Measurements from ENCODE around the gene ECSCR. TPM values are rescaled to one million over a fixed set of nuclear protein-coding genes. Genes with fewer than 3 reads are reported as not detected.
"Not testable (repeated sequence)": the region's sequence is repeated elsewhere in the genome, so short reads cannot be mapped to it uniquely, and the experiment has no call there.

Gene ECSCR
- total and polyA plus RNA-seq, 5 experiments from 2014 or later: 0.36 TPM; not detected in 4

GRCh38 chr5:139415869-139416268 is 46.7 kb downstream of the ECSCR start:
- no peak for DNase-seq
- no peaks in the 10 kb centered on the region for H3K9me3 Mint-ChIP-seq
- H3K36me3 Mint-ChIP-seq: peaks cover 0 to 34% (median 20%) of the 10 kb centered on the region in 3 donors
- no peak for ATAC-seq
- POLR2A ChIA-PET: no interaction called here
- no peaks in the 10 kb centered on the region for H3K27me3 Mint-ChIP-seq
- no peak overlapping the region for H3K4me3 Mint-ChIP-seq
- H3K4me1 Mint-ChIP-seq: peaks cover 0 to 3% (median 2%) of the 10 kb centered on the region in 4 donors
- H3K27ac Mint-ChIP-seq: no peak overlapping the region

GRCh38 chr5:139415221-139415861 is 47.2 kb downstream of the ECSCR start:
- DNase-seq (no peak), ATAC-seq (no peak)
- no peak overlapping the region for H3K27ac Mint-ChIP-seq
- peaks cover 0 to 3% (median 2%) of the 10 kb centered on the region in 4 donors for H3K4me1 Mint-ChIP-seq
- POLR2A ChIA-PET: no interaction called here
- peaks cover 0 to 28% (median 20%) of the 10 kb centered on the region in 3 donors for H3K36me3 Mint-ChIP-seq
- H3K27me3 Mint-ChIP-seq: no peaks in the 10 kb centered on the region
- H3K4me3 Mint-ChIP-seq: no peak overlapping the region
- no peaks in the 10 kb centered on the region for H3K9me3 Mint-ChIP-seq

- no peaks in the 10 kb centered on the region for H3K27me3 Mint-ChIP-seq
- ATAC-seq (peak in 1 of 2 donors; percentile 33), DNase-seq (peak in 1 of 10 donors; percentile 16)
- peak overlapping the region in 1 of 10 donors; percentile 62 for H3K27ac Mint-ChIP-seq
- peaks cover 0 to 22% (median 16%) of the 10 kb centered on the region in 3 donors for H3K36me3 Mint-ChIP-seq
- H3K4me3 Mint-ChIP-seq: no peak overlapping the region
- POLR2A ChIA-PET: interaction anchor here (1.0 kb wide), 1 partner anchor 223 kb away, joined by 3 read pairs; no protein-coding TSS in a partner anchor
- peaks cover 0 to 3% (median 2%) of the 10 kb centered on the region in 4 donors for H3K4me1 Mint-ChIP-seq
- no peaks in the 10 kb centered on the region for H3K9me3 Mint-ChIP-seq
Observed at GRCh38 chr5:139414581-139415130, 47.9 kb downstream of the ECSCR start.

GRCh38 chr5:139413963-139414362 is 48.6 kb downstream of the ECSCR start:
- POLR2A ChIA-PET: interaction anchor here (1.0 kb wide), 1 partner anchor 224 kb away, joined by 3 read pairs; no protein-coding TSS in a partner anchor
- H3K4me3 Mint-ChIP-seq: no peak overlapping the region
- ATAC-seq (no peak), DNase-seq (no peak)
- H3K9me3 Mint-ChIP-seq: no peaks in the 10 kb centered on the region
- H3K36me3 Mint-ChIP-seq: peaks cover 0 to 15% (median 10%) of the 10 kb centered on the region in 3 donors
- no peak overlapping the region for H3K27ac Mint-ChIP-seq
- H3K27me3 Mint-ChIP-seq: no peaks in the 10 kb centered on the region
- peaks cover 0 to 3% (median 2%) of the 10 kb centered on the region in 4 donors for H3K4me1 Mint-ChIP-seq

- Mint-ChIP-seq H3K36me3 (peaks cover 0 to 9% (median 3%) of the 10 kb centered on the region in 3 donors), H3K4me3 (no peak overlapping the region), H3K27me3 (no peaks in the 10 kb centered on the region), H3K27ac (peak overlapping the region in 1 of 10 donors; percentile 48), H3K4me1 (peaks cover 0 to 4% (median 2%) of the 10 kb centered on the region in 4 donors), H3K9me3 (no peaks in the 10 kb centered on the region)
- POLR2A ChIA-PET: interaction anchor here (0.6 kb wide), 1 partner anchor 8 kb away, joined by 4 read pairs; no protein-coding TSS in a partner anchor
- ATAC-seq (no peak), DNase-seq (no peak)
Observed at GRCh38 chr5:139413153-139413552, 49.4 kb downstream of the ECSCR start.

GRCh38 chr5:139410993-139411828 is 51.3 kb downstream of the ECSCR start:
- DNase-seq: no peak

GRCh38 chr5:139410121-139410992 is 52.2 kb downstream of the ECSCR start:
- H3K4me3 Mint-ChIP-seq: no peak overlapping the region
- POLR2A ChIA-PET: interaction anchor here (0.6 to 1.1 kb wide), 4 partner anchors 16 to 133 kb away, joined by 3 to 5 read pairs (median 3); partner anchors contain the start of gene PAIP2
- ATAC-seq: no peak
- no peak for DNase-seq
- H3K4me1 Mint-ChIP-seq: peaks cover 8 to 17% (median 10%) of the 10 kb centered on the region in 4 donors
- no peaks in the 10 kb centered on the region for H3K9me3 Mint-ChIP-seq
- peaks cover 0 to 7% (median 0%) of the 10 kb centered on the region in 3 donors for H3K36me3 Mint-ChIP-seq
- no peak overlapping the region for H3K27ac Mint-ChIP-seq
- no peaks in the 10 kb centered on the region for H3K27me3 Mint-ChIP-seq

More at GRCh38 chr5:139410993-139411828, 51.3 kb downstream of the ECSCR start:
- peaks cover 8 to 17% (median 10%) of the 10 kb centered on the region in 4 donors for H3K4me1 Mint-ChIP-seq
- no peaks in the 10 kb centered on the region for H3K27me3 Mint-ChIP-seq
- H3K27ac Mint-ChIP-seq: no peak overlapping the region
- POLR2A ChIA-PET: interaction anchor here (0.6 to 1.1 kb wide), 3 partner anchors 17 to 132 kb away, joined by 3 to 5 read pairs (median 3); no protein-coding TSS in a partner anchor
- ATAC-seq: no peak
- H3K4me3 Mint-ChIP-seq: no peak overlapping the region
- no peaks in the 10 kb centered on the region for H3K9me3 Mint-ChIP-seq
- peaks cover 0 to 7% (median 0%) of the 10 kb centered on the region in 3 donors for H3K36me3 Mint-ChIP-seq

- H3K4me1 Mint-ChIP-seq: peaks cover 13 to 23% (median 15%) of the 10 kb centered on the region in 4 donors
- DNase-seq, H3K36me3 Mint-ChIP-seq, H3K9me3 Mint-ChIP-seq, POLR2A ChIA-PET, H3K27me3 Mint-ChIP-seq, H3K4me3 Mint-ChIP-seq, ATAC-seq, H3K27ac Mint-ChIP-seq: not testable (repeated sequence)
Observed at GRCh38 chr5:139409116-139409515, 53.4 kb downstream of the ECSCR start.

GRCh38 chr5:139408191-139408590 is 54.4 kb downstream of the ECSCR start:
- no peaks in the 10 kb centered on the region for H3K27me3 Mint-ChIP-seq
- H3K36me3 Mint-ChIP-seq: peaks cover 0 to 4% (median 0%) of the 10 kb centered on the region in 3 donors
- DNase-seq (no peak), ATAC-seq (no peak)
- H3K4me3 Mint-ChIP-seq: no peak overlapping the region
- POLR2A ChIA-PET: interaction anchor here (0.7 kb wide), 1 partner anchor 302 kb away, joined by 5 read pairs; no protein-coding TSS in a partner anchor
- no peaks in the 10 kb centered on the region for H3K9me3 Mint-ChIP-seq
- peak overlapping the region in 1 of 10 donors; percentile 55 for H3K27ac Mint-ChIP-seq
- H3K4me1 Mint-ChIP-seq: peaks cover 18 to 31% (median 23%) of the 10 kb centered on the region in 4 donors

GRCh38 chr5:139407517-139407916 is 55.0 kb downstream of the ECSCR start:
- POLR2A ChIA-PET: no interaction called here
- no peak for DNase-seq
- H3K9me3 Mint-ChIP-seq: no peaks in the 10 kb centered on the region
- peak overlapping the region in 4 of 10 donors; percentile 17 to 83 (median 48) for H3K27ac Mint-ChIP-seq
- no peaks in the 10 kb centered on the region for H3K27me3 Mint-ChIP-seq
- no peaks in the 10 kb centered on the region for H3K36me3 Mint-ChIP-seq
- peak overlapping the region in 1 of 10 donors; percentile 32 for H3K4me3 Mint-ChIP-seq
- ATAC-seq: no peak
- H3K4me1 Mint-ChIP-seq: peaks cover 25 to 38% (median 28%) of the 10 kb centered on the region in 4 donors

GRCh38 chr5:139406963-139407362 is 55.6 kb downstream of the ECSCR start:
- no peak for ATAC-seq
- H3K9me3 Mint-ChIP-seq: no peaks in the 10 kb centered on the region
- H3K27me3 Mint-ChIP-seq: no peaks in the 10 kb centered on the region
- no peak overlapping the region for H3K4me3 Mint-ChIP-seq
- H3K27ac Mint-ChIP-seq: peak overlapping the region in 3 of 10 donors; percentile 20 to 70 (median 40)
- H3K4me1 Mint-ChIP-seq: peaks cover 25 to 40% (median 30%) of the 10 kb centered on the region in 4 donors
- H3K36me3 Mint-ChIP-seq: no peaks in the 10 kb centered on the region
- POLR2A ChIA-PET: interaction anchor here (0.6 kb wide), 1 partner anchor 120 kb away, joined by 3 read pairs; no protein-coding TSS in a partner anchor
- DNase-seq: no peak
